Measurements from ENCODE around the gene PLEKHH1.
A peak's percentile ranks its signal among the peaks of the same experiment; 100 is the strongest.

The PLEKHH1 gene

DNA sequence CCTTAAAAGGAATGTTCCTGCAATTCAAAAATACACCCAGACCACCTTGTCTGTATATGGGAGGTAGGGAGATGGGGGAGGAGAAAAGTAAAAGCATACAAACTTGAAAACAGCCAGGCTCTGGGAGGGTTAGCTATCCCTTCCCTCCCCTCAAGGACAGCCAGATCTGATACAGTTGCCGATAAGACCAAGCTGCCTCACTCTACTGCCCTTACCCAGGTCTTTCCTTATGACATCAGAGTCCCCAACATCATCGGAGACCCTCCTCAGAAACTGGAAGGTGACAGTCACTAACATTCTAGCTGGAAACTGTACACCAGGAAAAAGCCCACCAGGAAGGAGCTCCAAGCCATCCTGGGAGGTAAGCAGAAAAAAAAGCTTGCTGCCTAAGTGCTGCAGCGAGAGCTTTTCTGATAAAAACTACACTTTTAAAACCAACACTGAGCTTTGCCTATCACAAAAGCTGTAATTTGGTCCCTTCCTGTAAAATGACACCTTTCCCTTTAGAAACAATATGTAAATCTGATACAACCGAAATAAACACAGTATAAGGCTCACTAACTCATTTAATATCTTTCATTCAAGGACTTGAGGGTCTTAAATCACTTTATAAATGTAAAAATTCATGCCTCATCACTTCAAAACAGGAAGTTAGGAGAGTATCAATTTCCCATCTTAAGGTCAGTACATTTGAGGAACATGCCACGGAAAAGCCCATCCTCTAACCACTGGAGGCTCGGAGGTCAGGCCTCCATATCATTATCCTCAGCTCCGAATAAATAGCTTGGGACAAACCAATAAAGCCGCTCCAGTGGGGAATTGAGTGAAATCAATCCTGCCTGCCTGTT, 20.4 kb upstream of the PLEKHH1 start:
- H3K27ac Mint-ChIP-seq: peak overlapping the region; percentile 57
- H3K4me1 Mint-ChIP-seq: no peaks in the 10 kb centered on the region
- TF ChIP-seq, protein P1, sequence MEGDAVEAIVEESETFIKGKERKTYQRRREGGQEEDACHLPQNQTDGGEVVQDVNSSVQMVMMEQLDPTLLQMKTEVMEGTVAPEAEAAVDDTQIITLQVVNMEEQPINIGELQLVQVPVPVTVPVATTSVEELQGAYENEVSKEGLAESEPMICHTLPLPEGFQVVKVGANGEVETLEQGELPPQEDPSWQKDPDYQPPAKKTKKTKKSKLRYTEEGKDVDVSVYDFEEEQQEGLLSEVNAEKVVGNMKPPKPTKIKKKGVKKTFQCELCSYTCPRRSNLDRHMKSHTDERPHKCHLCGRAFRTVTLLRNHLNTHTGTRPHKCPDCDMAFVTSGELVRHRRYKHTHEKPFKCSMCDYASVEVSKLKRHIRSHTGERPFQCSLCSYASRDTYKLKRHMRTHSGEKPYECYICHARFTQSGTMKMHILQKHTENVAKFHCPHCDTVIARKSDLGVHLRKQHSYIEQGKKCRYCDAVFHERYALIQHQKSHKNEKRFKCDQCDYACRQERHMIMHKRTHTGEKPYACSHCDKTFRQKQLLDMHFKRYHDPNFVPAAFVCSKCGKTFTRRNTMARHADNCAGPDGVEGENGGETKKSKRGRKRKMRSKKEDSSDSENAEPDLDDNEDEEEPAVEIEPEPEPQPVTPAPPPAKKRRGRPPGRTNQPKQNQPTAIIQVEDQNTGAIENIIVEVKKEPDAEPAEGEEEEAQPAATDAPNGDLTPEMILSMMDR (IDR thresholded peaks at IDR 0.05): no peak
- no peak for DNase-seq
- peaks cover 90% of the 10 kb centered on the region for H3K27me3 Mint-ChIP-seq (ENCODE audit: low read depth, poor library complexity)
- no peaks in the 10 kb centered on the region for H3K36me3 Mint-ChIP-seq (ENCODE audit: low read depth)
- no peak overlapping the region for H3K4me3 Mint-ChIP-seq
- no peaks in the 10 kb centered on the region for H3K9me3 Mint-ChIP-seq

DNA sequence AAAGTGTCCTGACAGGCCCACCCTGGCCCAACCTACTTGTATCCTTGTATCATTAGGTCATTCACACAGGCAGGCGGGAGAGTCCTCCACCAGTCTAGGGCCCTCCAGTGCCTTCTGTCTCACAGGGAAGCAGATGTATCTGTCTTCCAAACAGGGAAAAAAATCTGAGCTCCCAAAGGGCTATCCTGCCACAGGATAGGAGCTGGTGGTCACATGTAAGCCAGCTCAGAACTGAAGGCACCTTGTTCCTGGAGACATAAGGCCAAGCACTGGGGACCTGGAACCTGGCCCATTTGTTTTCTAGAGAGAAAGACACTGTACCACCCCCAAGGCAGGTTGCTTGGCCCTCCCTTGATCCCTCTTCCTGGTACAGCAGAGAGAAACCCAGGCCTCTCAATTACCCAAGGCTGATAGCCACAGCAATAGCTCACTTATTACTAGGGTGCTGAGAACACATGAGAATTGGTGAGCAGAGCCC, 19.4 kb upstream of the PLEKHH1 start:
- Mint-ChIP-seq H3K4me3 (peak overlapping the region; percentile 72), H3K4me1 (no peaks in the 10 kb centered on the region), H3K9me3 (no peaks in the 10 kb centered on the region), H3K36me3 (ENCODE audit: low read depth) (no peaks in the 10 kb centered on the region), H3K27me3 (ENCODE audit: low read depth, poor library complexity) (peaks cover 90% of the 10 kb centered on the region), H3K27ac (no peak overlapping the region)
- DNase-seq: no peak
- TF ChIP-seq, protein P1 (IDR thresholded peaks at IDR 0.05): no peak

DNA sequence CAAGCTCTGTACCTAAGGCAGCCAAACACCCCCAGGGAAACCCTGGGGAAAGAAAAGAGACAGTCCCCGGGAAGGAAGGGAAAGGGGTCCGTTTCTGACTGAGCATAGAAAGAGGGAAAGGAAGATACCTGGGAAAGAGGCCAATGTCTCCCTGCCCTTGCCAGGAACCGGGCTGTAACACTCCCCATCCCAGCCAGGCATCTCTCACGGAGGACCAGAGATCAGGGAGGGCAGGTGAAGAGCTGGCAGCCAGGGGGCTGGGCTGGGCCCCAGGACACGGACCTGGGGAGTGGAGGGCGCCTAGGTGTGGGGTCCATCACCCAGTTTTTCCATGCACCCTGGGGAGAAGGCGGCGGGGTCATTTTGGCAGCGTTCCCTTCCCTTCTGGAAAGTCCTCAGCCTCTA, 18.9 kb upstream of the PLEKHH1 start:
- no peaks in the 10 kb centered on the region for H3K4me1 Mint-ChIP-seq
- no peaks in the 10 kb centered on the region for H3K9me3 Mint-ChIP-seq
- H3K27ac Mint-ChIP-seq: no peak overlapping the region
- TF ChIP-seq, protein P1 (IDR thresholded peaks at IDR 0.05): no peak
- peaks cover 92% of the 10 kb centered on the region for H3K27me3 Mint-ChIP-seq (ENCODE audit: low read depth, poor library complexity)
- peak overlapping the region; percentile 75 for H3K4me3 Mint-ChIP-seq
- H3K36me3 Mint-ChIP-seq (ENCODE audit: low read depth): no peaks in the 10 kb centered on the region
- DNase-seq: no peak

DNA sequence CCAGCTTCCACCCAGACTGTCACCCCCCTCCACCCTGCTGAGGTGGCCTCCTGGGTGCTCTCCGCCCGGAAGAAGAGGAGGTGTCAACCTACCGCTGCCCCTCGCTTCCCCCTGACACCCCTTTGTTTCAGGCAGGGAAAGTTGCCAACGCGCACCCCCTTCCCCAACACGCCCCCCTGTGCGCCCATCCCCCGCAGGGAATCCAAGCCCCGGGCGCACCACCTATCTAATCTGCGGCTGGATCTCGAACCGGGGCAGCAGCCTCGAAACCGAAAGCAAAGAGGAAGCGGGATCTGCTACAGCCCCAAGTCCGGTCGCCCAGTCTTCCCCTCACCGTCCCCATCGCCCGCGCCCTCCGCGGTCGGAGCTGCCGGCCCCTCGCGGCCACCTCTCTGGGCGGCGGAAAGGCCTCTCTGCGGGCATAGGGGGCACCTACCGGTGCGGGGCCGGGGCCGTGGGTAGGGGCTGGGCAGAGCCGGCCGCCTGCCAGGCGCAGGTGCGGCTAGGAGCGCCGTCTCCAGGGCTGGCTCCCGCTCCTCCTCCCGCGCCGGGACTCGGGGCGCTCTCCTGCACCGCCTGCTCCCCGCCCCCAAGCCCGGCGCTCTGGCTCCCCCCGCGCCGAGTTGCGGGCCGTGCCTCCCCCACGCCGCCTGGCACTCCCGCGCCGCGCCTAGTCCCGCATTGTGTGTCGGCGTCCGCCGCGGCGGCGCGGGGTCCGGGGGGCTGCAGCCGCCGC, 18.3 kb upstream of the PLEKHH1 start:
- DNase-seq: peak; percentile 55
- no peak overlapping the region for H3K27ac Mint-ChIP-seq
- no peaks in the 10 kb centered on the region for H3K4me1 Mint-ChIP-seq
- H3K36me3 Mint-ChIP-seq (ENCODE audit: low read depth): no peaks in the 10 kb centered on the region
- H3K4me3 Mint-ChIP-seq: peak overlapping the region; percentile 75
- H3K27me3 Mint-ChIP-seq (ENCODE audit: low read depth, poor library complexity): peaks cover 94% of the 10 kb centered on the region
- TF ChIP-seq, protein P1 (IDR thresholded peaks at IDR 0.05): no peak
- no peaks in the 10 kb centered on the region for H3K9me3 Mint-ChIP-seq

DNA sequence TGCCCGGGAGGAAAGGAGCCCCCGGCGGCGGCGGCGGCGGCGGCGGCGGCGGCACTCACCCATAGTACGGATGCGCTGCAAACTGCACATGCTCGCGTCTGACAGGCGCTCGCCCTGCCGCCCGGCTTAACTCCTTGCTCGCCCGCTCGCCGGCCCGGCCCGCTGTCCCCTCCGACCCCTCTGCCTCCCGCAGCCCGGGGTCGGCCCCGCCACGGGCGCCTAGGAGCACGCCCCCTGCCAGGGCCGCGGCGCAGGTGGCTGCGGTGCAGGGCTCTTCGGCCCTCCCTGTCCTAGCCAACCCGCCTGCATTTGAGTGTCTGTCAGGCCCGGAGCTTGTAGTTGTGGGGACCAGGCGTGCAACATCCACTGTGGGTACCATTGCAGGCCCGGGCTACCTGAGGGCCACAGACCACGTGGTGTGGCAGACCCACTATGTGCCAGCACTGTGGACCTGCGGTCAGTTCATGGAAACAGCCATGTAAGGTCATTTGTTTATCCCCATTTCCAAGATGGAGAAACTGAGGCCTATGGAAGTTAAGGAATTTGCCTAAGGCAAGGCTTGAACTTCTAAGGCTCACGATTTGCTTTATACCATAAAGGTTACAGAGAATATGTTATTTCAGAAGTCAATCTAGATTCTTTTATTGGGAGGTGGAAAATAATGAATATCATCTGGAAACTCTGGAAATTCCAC, 17.6 kb upstream of the PLEKHH1 start:
- no peak overlapping the region for H3K4me3 Mint-ChIP-seq
- peaks cover 96% of the 10 kb centered on the region for H3K27me3 Mint-ChIP-seq (ENCODE audit: low read depth, poor library complexity)
- H3K27ac Mint-ChIP-seq: no peak overlapping the region
- no peaks in the 10 kb centered on the region for H3K9me3 Mint-ChIP-seq
- no peaks in the 10 kb centered on the region for H3K4me1 Mint-ChIP-seq
- no peaks in the 10 kb centered on the region for H3K36me3 Mint-ChIP-seq (ENCODE audit: low read depth)
- DNase-seq: no peak
- TF ChIP-seq, protein P1 (IDR thresholded peaks at IDR 0.05): no peak

Data from nephron progenitor cell (in vitro differentiated cells).